Measurements from ENCODE around the gene NKAIN4.

NKAIN4 gene

DNA sequence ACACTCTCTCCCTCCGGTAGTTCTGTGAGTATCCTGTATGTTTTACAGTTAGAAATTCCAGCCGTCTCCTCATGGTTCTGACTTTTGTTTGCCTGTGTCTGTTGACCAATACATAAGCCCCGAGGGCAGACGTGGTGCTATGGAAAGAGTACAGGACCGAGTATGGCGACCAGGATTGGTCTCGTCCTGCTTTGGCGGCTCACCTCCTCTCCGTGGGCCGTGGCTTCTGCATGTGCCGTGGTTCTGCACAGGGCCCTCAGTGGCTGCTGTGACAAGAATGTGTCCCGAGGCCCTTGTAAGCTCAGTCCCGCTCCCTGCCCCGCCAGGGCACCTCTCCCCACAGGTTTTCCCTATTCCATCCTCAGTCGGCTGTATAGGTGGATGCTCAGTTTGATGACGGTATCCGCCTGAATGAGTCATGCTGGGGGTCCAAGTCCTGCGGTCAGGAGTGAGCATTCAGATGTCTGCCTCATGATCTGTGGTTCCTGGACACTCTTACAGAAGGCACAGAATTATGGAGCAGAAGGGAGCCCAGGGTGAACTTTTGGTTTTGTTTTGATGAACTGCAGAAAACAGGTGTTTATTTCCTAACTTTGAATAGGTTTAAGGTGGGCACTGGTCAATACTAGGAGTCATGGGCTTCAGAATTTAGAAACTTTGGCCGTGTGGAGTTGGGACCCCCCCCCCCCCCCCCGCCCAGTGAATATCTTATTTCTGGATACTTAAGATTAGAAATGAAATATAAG lies 19.5 kb upstream of the NKAIN4 start:
- no peak for DNase-seq

DNA sequence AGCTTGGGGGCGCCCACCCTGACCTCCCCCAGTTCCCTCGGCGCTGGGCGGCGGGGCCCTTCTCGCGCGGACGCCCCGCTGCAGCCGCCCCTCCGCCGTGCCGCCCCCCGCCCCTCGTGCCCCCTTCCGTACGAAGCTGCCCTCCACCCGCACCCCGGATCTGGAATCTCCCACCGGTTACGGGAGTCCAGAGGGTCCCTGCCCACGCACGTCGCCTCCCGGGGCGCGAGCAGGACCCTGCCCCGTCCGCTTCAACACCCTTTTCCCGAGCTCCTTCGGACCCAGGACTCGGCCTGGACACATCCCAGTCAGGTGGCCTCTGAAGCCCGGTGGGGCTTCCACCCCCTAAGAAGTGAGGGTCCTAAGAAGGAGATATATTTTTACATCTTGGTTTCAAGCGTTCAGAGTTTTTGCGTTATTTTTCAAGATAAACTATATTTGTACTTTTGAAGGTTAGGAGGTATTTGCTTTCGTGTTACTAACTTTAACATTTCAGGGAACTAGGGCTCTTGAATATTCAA lies 18.9 kb upstream of the NKAIN4 start:
- no peak for DNase-seq

DNA sequence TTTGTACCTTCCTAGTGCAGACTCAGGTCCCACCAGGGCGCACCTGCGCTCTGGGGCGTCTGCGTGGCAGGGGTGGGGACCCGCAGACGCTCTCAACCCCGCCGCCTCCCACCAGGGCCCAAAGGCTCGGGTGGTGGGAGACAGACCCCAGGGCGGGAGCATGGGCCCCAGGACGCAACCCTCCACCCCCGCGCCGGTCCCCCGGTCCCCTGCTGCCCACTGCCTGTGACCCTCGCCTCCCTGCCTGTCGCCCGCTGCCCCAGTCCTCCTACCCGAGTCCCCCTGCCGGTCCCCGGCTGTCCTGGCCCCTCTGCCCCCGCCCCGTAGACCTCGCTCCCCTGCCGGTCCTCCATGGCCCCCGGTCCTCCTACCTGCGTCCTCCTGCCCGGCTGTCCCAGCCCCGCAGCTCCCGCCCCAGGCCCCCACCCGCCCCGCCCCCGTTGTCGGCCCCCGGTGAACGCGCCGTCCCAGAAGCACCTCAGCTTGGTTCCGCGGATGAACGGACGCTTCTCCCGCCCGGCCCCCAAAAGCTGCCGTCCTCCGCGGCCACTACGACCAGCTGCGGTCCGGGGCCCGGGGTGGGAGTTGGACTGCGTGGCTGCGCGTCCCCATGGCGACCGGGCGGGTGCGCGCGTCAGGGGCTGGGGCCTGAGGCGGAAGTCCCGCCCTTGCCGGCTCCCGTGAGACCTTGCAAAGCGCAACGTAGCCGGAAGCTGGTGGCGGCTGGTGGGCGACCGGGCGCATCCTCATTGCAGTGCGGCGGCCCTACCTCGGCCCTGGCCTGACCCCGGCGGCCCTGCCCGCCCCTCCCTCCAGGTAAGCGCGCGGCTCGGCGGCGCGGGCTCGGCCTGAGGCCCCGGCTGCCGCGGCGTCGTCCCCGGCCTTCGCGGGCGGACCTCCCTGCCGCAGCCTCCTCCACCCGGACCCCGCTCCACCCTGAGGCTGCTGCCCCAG lies 18.1 kb upstream of the NKAIN4 start, which contains the start of gene ARFGAP1:
TSS of gene ARFGAP1 (plus strand) at position 709 of the 954 bp plus-strand sequence. CDS start 2,768 bp downstream, outside the sequence.
- DNase-seq, result peak; percentile 94

DNA sequence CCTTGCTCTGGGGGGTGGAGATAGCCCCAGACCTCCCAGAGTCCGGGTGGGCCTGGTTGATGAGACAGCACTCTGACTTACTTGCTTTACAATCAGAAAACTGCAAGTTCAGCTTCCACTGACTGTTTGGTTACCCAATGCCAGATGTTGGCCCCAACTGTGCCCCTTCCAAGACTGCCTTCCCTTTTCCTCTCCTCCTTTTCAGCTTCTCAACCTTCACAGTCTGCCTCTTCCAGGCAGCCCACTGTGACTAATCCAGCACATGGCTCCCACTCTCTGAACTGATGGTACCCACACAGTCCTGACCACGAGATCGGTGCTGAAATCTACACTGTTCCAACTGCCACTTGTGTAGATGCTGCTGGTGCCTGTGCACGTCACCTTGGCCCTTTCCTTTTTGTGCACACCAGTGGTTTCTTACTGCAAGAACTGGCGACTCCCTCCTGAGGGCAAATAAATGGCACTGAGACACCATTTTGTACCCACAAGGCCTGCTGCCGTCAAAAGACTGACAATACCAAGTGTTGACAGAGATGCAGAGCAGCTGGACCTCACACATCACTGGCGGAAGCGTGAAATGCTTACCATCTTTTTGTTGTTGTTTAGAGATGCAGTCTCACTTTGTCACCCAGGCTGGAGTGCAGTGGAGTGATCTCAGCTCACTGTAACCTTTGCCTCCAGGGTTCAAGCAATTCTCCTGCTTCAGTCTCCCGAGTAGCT lies 16.5 kb upstream of the NKAIN4 start:
- no peak for DNase-seq

DNA sequence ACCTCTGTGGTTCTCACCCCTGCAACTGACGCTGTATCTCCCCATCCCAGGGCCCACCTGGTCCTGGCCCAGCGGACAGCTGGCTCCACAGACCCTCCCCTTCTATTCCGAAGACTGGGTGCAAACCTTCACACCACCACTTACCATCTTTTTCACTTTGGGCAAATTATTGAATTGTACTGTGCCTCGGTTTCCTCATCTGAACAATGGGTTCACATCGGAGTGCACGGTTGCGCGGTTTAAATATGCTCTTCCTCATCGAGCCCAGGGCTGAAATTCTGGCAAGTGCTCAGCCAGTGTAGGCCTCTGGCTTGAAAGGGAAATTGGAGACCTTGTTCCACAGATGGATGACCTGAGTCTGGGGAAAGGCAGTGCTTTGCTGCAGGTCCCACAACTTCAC lies 15.5 kb upstream of the NKAIN4 start:
- no peak for DNase-seq

DNA sequence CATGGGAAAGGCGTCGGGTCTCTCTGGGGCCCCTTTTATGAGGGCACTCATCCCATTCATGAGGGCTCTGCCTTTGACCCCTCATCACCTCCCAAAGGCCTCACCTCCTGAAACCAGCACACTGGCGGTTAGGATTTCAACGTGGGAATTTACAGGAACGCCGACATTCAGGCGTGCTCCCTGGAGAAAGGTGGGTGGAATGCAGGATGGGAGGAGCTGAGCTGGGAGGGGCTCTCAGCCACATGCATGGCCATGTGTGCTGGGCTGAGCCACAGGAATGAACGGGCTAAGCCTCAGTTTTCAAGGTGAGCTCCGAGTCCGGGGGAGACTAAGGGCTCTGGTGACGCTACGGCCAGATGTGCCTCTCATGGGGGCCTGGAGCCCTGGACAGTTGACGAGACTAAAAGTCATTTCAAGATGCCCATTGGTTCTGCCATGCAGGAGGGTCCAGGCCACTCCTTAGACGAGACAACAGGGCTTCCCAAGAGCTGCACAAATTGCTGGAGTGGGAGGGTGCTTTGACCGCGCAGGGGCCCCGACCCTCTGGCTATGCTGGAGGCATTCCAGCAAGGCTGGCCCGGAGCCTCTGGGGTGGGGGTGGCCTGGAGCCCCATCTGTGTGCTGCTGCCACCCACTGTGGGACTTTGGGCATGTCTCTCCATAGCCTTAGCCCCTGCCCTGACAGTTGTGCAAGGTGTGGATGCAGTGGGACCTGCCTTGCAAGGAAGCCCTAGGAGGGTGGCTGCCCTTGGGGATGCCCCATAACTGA lies 14.6 kb upstream of the NKAIN4 start:
- no peak for DNase-seq

DNA sequence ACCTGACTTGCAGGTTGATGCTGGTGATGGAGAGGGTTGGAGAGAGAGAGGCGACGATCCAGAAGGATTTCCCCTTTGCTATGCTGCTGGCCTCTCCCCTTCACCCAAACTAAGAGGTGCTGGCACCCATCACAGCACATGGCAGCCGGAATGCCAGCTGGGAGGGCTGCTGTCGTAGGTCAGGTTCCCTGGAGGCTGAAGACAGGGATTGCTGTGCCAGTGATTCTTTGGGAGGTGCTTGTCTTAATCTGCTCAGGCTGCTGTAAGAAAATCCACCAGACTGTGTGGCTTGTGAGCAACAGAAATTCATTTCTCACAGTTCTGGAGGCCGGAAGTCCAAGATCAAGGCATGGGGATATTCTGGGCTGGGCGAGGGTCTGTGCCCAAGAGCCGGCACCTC lies 14.0 kb upstream of the NKAIN4 start:
- DNase-seq, result no peak

DNA sequence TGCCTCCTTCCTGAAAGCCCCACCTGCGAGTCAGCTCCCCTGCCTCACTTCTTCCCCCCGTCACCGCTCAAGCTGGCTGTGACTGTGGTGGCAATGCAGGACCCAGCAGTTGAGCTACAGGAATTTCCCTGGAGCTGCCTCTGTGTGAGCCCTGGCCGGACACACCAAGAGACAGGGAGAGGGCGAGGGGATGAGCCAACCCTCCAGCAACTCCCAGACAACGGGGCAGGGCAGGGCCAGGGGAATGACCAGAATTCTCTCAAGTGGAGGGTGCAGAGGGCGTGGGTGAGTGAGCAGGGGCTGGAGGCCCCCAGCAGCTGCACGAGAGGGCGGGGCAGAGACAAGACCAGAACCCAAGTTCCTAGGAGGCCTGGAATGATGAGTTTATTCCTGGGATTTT lies 13.4 kb upstream of the NKAIN4 start:
- DNase-seq, result no peak

DNA sequence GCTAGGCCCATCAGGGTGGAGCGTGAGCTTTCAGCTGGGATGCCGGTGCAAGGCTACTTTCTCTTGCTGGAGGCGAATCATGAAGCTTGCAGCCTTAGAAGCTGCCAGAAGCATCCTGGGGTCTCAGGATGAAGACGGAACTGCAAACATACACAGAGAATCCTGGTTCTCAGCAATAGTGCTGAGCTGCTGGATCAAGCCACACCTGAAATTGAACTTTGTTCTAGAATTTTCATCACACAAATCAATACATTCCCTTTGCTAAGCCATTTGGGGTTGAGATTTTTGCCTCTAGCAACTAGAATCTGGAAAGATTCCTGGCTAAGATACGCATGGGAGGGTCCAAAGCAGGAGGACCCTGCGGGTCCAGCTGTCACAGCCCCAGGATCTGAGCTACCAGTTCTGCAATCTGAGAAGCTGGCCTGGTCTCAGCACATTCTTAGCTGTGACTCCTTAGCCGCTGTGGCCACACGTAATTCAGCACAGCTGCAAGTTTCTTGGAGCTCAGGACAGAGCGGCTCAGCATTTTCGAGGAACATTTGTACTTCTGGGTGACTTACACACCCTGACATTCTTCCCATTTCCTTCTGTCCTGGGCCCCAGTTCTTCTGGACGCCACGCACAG lies 11.7 kb upstream of the NKAIN4 start:
- no peak for DNase-seq

DNA sequence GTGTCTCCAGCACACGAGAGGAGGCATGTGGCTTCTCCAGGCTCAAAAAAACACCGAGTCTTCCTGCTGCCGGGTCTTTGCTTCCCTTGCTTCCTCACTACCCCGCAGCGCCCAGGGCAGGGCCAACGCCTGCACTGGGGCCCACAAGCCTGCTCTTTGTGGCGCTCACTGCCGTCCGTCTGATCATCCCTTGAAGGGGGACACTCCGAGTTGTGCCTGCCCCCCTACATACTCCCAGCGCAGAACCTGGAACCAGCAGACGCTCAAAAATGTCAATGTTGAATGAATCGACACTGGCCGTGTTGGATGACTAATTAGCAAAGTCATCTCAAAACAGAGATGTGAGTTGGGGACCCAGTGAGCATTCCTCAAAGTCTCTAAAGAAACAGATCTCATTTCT lies 10.3 kb upstream of the NKAIN4 start:
- peak; percentile 88 for DNase-seq

DNA sequence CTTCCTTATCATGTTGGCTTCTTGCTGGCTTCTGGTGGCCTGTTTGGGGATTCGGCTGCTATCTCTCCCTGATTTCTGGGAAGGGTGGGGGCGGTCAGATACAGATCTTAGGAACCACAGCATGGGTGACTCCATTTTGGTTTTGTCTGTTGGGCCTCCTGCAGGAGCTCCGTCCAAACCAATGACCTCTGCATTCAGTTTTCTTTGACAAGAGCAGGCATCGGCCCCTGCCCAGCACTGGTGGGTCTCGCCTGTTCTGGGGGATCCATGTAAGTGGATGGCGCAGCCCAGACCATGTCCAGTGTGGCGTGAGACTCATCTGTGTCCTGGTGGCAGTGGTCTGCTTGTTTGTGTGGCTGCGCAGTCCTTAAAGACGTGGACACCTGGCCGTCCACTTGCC lies 9.7 kb upstream of the NKAIN4 start:
- DNase-seq, result no peak

DNA sequence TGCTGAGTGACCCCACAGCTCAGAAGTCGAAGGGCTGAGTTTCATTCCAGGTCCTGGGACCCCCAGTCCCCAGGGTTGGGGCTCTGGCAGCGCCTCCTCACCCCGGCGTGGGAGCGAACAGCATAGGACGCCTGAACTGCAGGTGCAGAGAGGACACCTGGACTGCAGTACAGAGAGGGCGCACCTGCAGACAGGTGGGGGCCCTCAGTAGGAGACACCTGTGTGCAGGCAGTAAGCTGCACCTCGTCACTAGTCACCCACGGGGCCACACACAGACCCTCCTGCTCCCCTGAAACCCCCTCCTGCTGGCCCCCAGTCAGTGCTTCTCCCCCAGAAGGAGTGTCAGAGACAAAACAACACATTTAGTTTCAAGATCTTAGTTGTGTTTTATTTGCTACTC lies 8.6 kb upstream of the NKAIN4 start:
- DNase-seq, result no peak

DNA sequence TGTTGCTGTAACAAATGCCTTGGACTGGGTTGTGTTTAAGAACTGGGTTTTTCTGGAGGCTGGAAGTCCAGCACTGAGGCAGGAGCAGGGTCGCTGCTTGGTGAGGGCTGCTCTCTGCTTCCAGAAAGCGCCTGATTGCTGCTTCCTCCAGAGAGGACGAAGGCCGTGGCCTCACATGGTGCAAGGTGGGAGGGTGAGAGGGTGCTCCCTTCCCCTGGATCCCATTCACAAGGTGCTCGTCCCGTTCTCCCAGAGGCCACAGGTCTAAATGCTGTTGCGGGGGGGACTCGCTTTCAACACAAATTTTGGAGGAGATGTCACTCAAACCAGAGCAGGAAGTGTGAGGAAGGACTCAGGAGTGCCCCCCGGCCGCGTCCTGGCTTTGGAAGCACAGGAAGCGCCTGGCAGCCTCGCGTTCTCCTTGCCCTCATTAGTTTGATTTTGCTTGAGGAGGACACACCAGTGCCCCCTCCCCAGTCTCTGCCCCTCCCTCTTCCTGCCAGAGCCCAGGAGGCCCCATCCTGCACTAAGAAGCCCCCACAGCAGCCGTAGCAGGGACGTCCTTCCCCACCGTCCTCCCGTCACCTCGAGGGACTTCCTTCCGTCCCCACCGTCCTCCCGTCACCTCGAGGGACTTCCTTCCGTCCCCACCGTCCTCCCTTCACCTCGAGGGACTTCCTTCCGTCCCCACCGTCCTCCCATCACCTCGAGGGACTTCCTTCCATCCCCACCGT lies 7.7 kb upstream of the NKAIN4 start:
- no peak for DNase-seq

DNA sequence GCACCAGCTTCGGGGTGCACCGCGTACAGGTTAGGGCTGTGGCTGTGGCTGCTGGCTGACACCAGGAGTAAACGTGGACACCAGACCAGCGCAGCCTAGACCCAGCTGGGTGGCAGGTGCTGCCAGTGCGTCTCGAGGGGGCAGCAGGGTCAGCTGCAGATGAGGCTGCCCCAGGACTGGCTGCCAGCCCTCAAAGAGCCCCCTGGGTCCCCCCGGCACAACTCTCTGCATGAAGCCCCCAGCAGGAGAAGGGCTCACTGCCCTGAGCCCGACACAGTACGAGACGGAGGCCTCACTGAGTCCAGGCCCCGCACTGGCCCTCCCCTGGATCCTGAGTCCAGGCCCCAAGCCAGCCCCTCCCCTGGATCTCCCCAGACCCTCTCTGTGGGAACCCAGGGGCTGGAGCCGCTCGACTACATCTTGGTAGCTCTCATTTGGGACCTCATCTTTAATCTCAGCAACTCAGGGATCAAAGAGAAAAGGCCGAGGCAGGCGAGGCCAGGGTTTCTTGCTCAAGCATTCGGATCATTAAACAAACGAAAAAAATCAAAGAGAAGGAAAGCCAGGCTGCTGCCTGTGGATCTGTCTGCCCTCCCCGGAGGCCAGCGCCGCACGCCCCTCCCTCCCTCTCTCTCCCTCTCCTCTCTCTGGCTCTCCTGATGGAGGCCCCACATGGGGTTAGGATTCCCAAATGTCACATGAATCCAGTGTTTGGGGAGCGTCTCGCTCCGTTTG lies 7.0 kb upstream of the NKAIN4 start:
- DNase-seq, result peak; percentile 86

DNA sequence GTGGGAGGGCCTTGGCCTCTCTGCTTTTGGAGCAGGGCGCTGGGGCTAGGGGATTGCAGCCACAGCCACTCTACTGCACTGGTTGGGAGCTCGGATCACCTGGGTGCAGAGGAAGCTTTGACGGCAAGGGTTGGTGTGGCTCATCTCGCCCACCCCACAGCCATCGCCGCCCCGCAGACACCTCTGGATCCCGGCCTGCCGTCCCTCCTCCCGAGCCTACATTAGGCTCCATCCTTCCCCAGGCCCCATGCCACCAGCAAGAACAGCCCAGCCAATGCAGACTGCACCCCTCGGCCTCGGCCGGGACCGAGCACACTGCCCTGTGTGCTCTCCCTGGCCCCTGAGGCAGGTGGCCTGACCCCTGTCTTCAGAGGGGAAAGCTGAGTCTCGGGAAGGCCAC lies 6.3 kb upstream of the NKAIN4 start:
- DNase-seq, result no peak

DNA sequence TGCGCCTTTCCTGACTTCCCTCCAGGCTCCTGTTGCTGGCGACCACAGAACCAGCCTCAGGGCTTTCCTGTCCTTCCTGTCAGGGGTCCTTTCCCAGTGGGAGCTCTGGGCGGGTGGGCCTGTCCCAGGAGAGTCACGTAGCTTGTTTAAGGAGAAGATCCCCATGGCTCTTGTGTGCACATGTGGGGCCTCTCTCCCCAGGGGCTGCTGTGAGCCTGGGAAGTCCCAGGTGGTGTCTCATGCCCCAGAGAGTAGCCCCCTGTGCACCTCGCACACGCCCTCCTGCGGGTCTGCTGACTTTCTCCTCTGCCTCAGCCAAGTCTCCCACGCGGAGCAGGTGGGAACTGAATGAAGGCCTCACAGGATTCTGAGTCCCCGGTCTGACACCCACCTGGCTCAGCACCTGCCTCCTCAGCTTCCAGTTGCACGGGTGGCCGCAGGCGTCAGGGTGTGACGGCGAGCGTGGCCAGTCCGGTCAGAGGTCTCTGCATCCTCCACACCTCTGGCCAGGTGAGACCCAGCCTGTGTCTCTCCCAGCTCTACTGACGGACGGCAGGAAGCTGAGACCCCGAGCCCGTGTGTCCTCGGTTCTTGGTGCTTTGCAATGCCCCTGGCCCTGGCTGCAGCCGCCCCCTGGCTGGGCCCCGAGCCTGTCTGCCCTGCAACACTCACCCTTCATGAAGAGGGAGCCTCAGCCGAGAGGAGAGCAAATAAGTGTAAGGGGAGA lies 5.6 kb upstream of the NKAIN4 start:
- DNase-seq, result peak; percentile 48

DNA sequence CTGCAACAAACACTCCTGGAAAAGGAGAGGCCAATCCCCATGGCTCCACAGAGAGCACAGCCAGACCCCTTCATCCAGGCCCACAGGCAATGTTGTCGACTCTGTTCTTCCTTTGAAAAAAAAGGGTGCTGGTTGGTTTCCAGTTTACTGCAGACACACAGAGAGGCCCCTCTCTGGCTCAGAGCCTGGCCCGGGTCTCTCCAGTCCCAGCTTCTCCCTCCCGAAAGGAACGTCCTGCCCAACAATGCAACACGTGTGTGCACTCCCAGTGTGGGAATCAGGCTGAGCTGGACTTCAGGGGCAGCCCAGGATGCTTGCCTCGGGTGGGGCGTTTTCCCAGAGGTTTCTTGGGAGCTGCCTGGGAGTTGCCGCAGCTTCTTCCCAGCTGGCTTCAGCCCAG lies 4.5 kb upstream of the NKAIN4 start:
- DNase-seq, result peak; percentile 36

DNA sequence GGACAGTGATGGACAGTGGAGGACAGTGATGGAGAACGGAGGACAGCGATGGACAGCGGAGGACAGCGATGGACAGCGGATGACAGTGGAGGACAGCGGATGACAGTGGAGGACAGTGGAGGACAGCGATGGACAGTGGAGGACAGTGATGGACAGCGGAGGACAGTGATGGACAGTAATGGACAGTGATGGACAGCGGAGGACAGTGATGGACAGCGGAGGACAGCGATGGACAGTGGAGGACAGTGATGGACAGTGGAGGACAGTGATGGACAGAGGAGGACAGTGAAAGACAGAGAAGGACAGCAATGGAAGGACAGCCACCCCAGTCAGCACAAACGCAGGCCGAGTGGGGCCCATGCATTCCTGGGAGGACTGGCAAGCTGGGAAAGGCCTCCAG lies 3.4 kb upstream of the NKAIN4 start:
- DNase-seq, result no peak

DNA sequence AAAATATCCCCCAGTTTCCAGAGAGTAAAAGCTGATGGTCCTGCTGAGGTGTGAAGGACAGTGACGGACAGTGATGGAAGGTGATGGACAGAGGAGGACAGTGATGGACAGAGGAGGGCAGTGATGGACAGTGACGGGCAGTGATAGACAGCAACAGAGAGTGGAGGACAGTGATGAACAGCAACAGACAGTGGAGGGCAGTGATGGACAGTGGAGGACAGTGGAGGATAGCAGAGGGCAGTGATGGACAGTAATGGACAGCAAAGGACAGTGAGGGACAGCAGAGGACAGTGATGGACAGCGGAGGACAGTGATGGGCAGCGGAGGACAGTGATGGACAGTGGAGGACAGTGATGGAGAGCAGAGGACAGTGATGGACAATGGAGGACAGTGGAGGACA lies 2.7 kb upstream of the NKAIN4 start:
- DNase-seq, result no peak
